D721Med (cell line): ENCODE data around the gene PIP5K1B.

Experiments used
- DNase-seq: peaks from one replicate; pipeline ENCODE4 v3.0.0; 2011; ENCODE audit warnings: low spot score; ENCODE audit not compliant: insufficient read length
- FAIRE-seq: peaks from 2 replicates; lab custom pipeline; 2011; peaks lifted over from hg19 to GRCh38; lab: Jason Lieb, UNC
- CTCF ChIP-seq: IDR thresholded peaks from 2 replicates; pipeline ENCODE4 v1.5.1; 2012; ENCODE audit warnings: mild to moderate bottlenecking, control low read depth; ENCODE audit not compliant: insufficient read depth; ENCODE audit errors: missing control alignments

PIP5K1B gene

GRCh38 chr9:68975365-68976043, 270.5 kb downstream of the PIP5K1B start:
- no peak for TF ChIP-seq CTCF
- no peak for FAIRE-seq
- no peak for DNase-seq

GRCh38 chr9:68978066-68978465, 273.0 kb downstream of the PIP5K1B start:
- no peak for TF ChIP-seq CTCF
- FAIRE-seq (no peak), DNase-seq (no peak)

GRCh38 chr9:68978501-68978900, 273.5 kb downstream of the PIP5K1B start:
- no peak for TF ChIP-seq CTCF
- FAIRE-seq (no peak), DNase-seq (no peak)

- no peak for TF ChIP-seq CTCF
- FAIRE-seq, result no peak
Observed at GRCh38 chr9:68979538-68980314, 274.7 kb downstream of the PIP5K1B start.

GRCh38 chr9:68980341-68980914, 275.4 kb downstream of the PIP5K1B start:
- TF ChIP-seq CTCF, result no peak
- no peak for DNase-seq
- FAIRE-seq, result no peak

More at GRCh38 chr9:68979538-68980314, 274.7 kb downstream of the PIP5K1B start:
- DNase-seq, result no peak

GRCh38 chr9:68981789-68982188, 276.7 kb downstream of the PIP5K1B start:
- no peak for DNase-seq
- no peak for TF ChIP-seq CTCF
- FAIRE-seq, result no peak
